Mononuclear cell (primary cell): Measurements from ENCODE around the gene ASPHD1. TPM values are rescaled to one million over a fixed set of nuclear protein-coding genes. Genes with fewer than 3 reads are reported as not detected.
"Not testable (repeated sequence)": the region's sequence is repeated elsewhere in the genome, so short reads cannot be mapped to it uniquely, and the experiment has no call there.

Experiments used
- H3K27me3 ChIP-seq: 2 replicates; pipeline ENCODE4 v1.6.0; 2011; ENCODE audit warnings: low read length, control low read depth; ENCODE audit not compliant: insufficient read depth
- H3K4me1 ChIP-seq: 2 replicates; pipeline ENCODE4 v1.5.1; 2011; ENCODE audit warnings: mild to moderate bottlenecking, low read length, control low read depth; ENCODE audit not compliant: insufficient read depth
- H3K4me3 ChIP-seq: 2 replicates; pipeline ENCODE4 v1.5.1; 2011; ENCODE audit warnings: mild to moderate bottlenecking, low read length, moderate library complexity
- H3K9me3 ChIP-seq: 2 replicates; pipeline ENCODE4 v1.5.1; 2011; ENCODE audit warnings: low read depth, mild to moderate bottlenecking, control low read depth, low read length
- total RNA-seq: library from RNA; depleted of rRNA; stranded (reverse); fragments of >200 nt; gene quantifications from one replicate; pipeline ENCODE4 v1.2.3, GENCODE V29; 2012

The ASPHD1 gene
- total RNA-seq, 1 donor: not detected

GRCh38 chr16:29927070-29927905 is 27.0 kb downstream of the ASPHD1 start:
- Histone ChIP-seq H3K4me3 (no peak overlapping the region), H3K27me3 (no peaks in the 10 kb centered on the region), H3K9me3 (no peaks in the 10 kb centered on the region), H3K4me1 (peaks cover 29% of the 10 kb centered on the region)

GRCh38 chr16:29931750-29932149 is 31.5 kb downstream of the ASPHD1 start:
- not testable (repeated sequence) for H3K4me1 ChIP-seq, H3K27me3 ChIP-seq, H3K9me3 ChIP-seq, H3K4me3 ChIP-seq

GRCh38 chr16:29940656-29941055 is 40.4 kb downstream of the ASPHD1 start:
- no peak overlapping the region for H3K4me3 ChIP-seq
- no peaks in the 10 kb centered on the region for H3K4me1 ChIP-seq
- no peaks in the 10 kb centered on the region for H3K27me3 ChIP-seq
- no peaks in the 10 kb centered on the region for H3K9me3 ChIP-seq

GRCh38 chr16:29943846-29944799 is 43.8 kb downstream of the ASPHD1 start:
- H3K4me3 ChIP-seq: no peak overlapping the region
- H3K27me3 ChIP-seq: no peaks in the 10 kb centered on the region
- no peaks in the 10 kb centered on the region for H3K9me3 ChIP-seq
- H3K4me1 ChIP-seq: no peaks in the 10 kb centered on the region

- Histone ChIP-seq H3K4me3 (no peak overlapping the region), H3K27me3 (no peaks in the 10 kb centered on the region)
Measured at GRCh38 chr16:29947897-29948296, 47.6 kb downstream of the ASPHD1 start.

GRCh38 chr16:29950806-29951461 is 50.6 kb downstream of the ASPHD1 start:
- Histone ChIP-seq H3K4me1 (no peaks in the 10 kb centered on the region), H3K4me3 (no peak overlapping the region), H3K9me3 (no peaks in the 10 kb centered on the region), H3K27me3 (no peaks in the 10 kb centered on the region)

More at GRCh38 chr16:29947897-29948296, 47.6 kb downstream of the ASPHD1 start:
- H3K9me3 ChIP-seq: no peaks in the 10 kb centered on the region
- H3K4me1 ChIP-seq: no peaks in the 10 kb centered on the region

- Histone ChIP-seq H3K27me3 (no peaks in the 10 kb centered on the region), H3K4me3 (no peak overlapping the region), H3K9me3 (no peaks in the 10 kb centered on the region), H3K4me1 (no peaks in the 10 kb centered on the region)
Measured at GRCh38 chr16:29951625-29952365, 51.5 kb downstream of the ASPHD1 start.

Other genes starting within 250 kb of the ASPHD1 start
- 29.7 TPM for gene SPN, start 237.2 kb upstream of the ASPHD1 start, total RNA-seq
- 0.21 TPM for gene QPRT, start 221.3 kb upstream of the ASPHD1 start, total RNA-seq
- gene C16orf54, start 154.5 kb upstream of the ASPHD1 start, total RNA-seq: 87.9 TPM
- gene ZG16, start 122.2 kb upstream of the ASPHD1 start, total RNA-seq: not detected
- 78.5 TPM for gene KIF22, start 109.7 kb upstream of the ASPHD1 start, total RNA-seq
- gene MAZ, start 94.0 kb upstream of the ASPHD1 start, total RNA-seq: 132 TPM
- gene PRRT2, start 88.3 kb upstream of the ASPHD1 start, total RNA-seq: 0.52 TPM
- 14.4 TPM for gene PAGR1, start 84.3 kb upstream of the ASPHD1 start, total RNA-seq
- gene MVP, start 80.0 kb upstream of the ASPHD1 start, total RNA-seq: 75.6 TPM
- 22.1 TPM for gene CDIPT, start 37.3 kb upstream of the ASPHD1 start, total RNA-seq
- under 0.01 TPM for gene SEZ6L2, start 938 bp upstream of the ASPHD1 start, total RNA-seq
- gene KCTD13, start 25.7 kb downstream of the ASPHD1 start, total RNA-seq: 21.5 TPM
- gene TMEM219, start 61.6 kb downstream of the ASPHD1 start, total RNA-seq: 61.1 TPM
- gene TAOK2, start 73.4 kb downstream of the ASPHD1 start, total RNA-seq: 10.5 TPM
- gene HIRIP3, start 95.1 kb downstream of the ASPHD1 start, total RNA-seq: 3.9 TPM
- 32.0 TPM for gene INO80E, start 95.8 kb downstream of the ASPHD1 start, total RNA-seq
- not detected for gene DOC2A, start 110.5 kb downstream of the ASPHD1 start, total RNA-seq
- gene C16orf92, start 122.7 kb downstream of the ASPHD1 start, total RNA-seq: not detected
- gene TLCD3B, start 130.8 kb downstream of the ASPHD1 start, total RNA-seq: not detected
- 343 TPM for gene ALDOA, start 165.3 kb downstream of the ASPHD1 start, total RNA-seq
- gene PPP4C, start 175.5 kb downstream of the ASPHD1 start, total RNA-seq: 79.7 TPM
- 0.10 TPM for gene TBX6, start 191.4 kb downstream of the ASPHD1 start, total RNA-seq
- 66.0 TPM for gene YPEL3, start 195.7 kb downstream of the ASPHD1 start, total RNA-seq
- 0.31 TPM for gene GDPD3, start 213.0 kb downstream of the ASPHD1 start, total RNA-seq
- gene MAPK3, start 222.7 kb downstream of the ASPHD1 start, total RNA-seq: 26.1 TPM